H9 (cell line): Measurements from ENCODE around the gene PERM1. TPM values are rescaled to one million over a fixed set of nuclear protein-coding genes. Genes with fewer than 3 reads are reported as not detected.

Source experiments
- DNase-seq: peaks from one replicate; pipeline ENCODE4 v3.0.0-alpha.2; 2017
- H2AFZ ChIP-seq: one replicate; pipeline ENCODE4 v1.6.1; 2013; ENCODE audit warnings: mild to moderate bottlenecking, low read length, control low read depth, moderate library complexity
- H2AK5ac ChIP-seq: 2 replicates; pipeline ENCODE4 v1.6.1; 2013; ENCODE audit warnings: low read length, control low read depth, mixed read lengths; ENCODE audit not compliant: insufficient read length
- H2BK120ac ChIP-seq: one replicate; pipeline ENCODE4 v1.6.1; 2013; ENCODE audit warnings: low read depth, mild to moderate bottlenecking, low read length, control low read depth, inconsistent platforms; ENCODE audit not compliant: poor library complexity, severe bottlenecking
- H2BK12ac ChIP-seq: 2 replicates; pipeline ENCODE4 v1.6.1; 2013; ENCODE audit warnings: low read length, control low read depth, mixed read lengths, low read depth; ENCODE audit not compliant: insufficient read length
- H2BK15ac ChIP-seq: 2 replicates; pipeline ENCODE4 v1.6.1; 2013; ENCODE audit warnings: low read depth, low read length, control low read depth
- H2BK20ac ChIP-seq: one replicate; pipeline ENCODE4 v1.6.1; 2013; ENCODE audit warnings: low read depth, mild to moderate bottlenecking, low read length, control low read depth, inconsistent platforms; ENCODE audit not compliant: poor library complexity, severe bottlenecking
- H2BK5ac ChIP-seq: 2 replicates; pipeline ENCODE4 v1.6.1; 2013; ENCODE audit warnings: low read length, control low read depth, mixed read lengths; ENCODE audit not compliant: insufficient read length
- H3K14ac ChIP-seq: 2 replicates; pipeline ENCODE4 v1.6.1; 2013; ENCODE audit warnings: low read length, control low read depth; ENCODE audit not compliant: insufficient read depth
- H3K18ac ChIP-seq: 2 replicates; pipeline ENCODE4 v1.6.1; 2013; ENCODE audit warnings: low read depth, mild to moderate bottlenecking, mixed read lengths, low read length, control low read depth; ENCODE audit not compliant: insufficient read length
- H3K23ac ChIP-seq: 2 replicates; pipeline ENCODE4 v1.6.1; 2013; ENCODE audit warnings: low read length, control low read depth, mixed read lengths, low read depth; ENCODE audit not compliant: insufficient read length
- H3K23me2 ChIP-seq: 2 replicates; pipeline ENCODE4 v1.6.1; 2013; ENCODE audit warnings: low read depth, mild to moderate bottlenecking, mixed read lengths, low read length, control low read depth; ENCODE audit not compliant: insufficient read length, poor library complexity, severe bottlenecking
- H3K27ac ChIP-seq: 2 replicates; pipeline ENCODE4 v1.5.1; 2013; ENCODE audit warnings: low read length, control low read depth, mixed read lengths, low read depth; ENCODE audit not compliant: insufficient read length
- H3K27me3 ChIP-seq: 2 replicates; pipeline ENCODE4 v1.6.1; 2013; ENCODE audit warnings: low read length, control low read depth, inconsistent platforms; ENCODE audit not compliant: insufficient read depth
- H3K4ac ChIP-seq: 2 replicates; pipeline ENCODE4 v1.6.1; 2013; ENCODE audit warnings: low read depth, mild to moderate bottlenecking, control low read depth, inconsistent platforms, low read length, moderate library complexity
- H3K4me1 ChIP-seq: 2 replicates; pipeline ENCODE4 v1.6.1; 2013; ENCODE audit warnings: low read length, control low read depth, inconsistent platforms; ENCODE audit not compliant: insufficient read depth
- H3K4me2 ChIP-seq: 2 replicates; pipeline ENCODE4 v1.6.1; 2013; ENCODE audit warnings: low read length, control low read depth, mixed read lengths; ENCODE audit not compliant: insufficient read length, insufficient read depth
- H3K56ac ChIP-seq: 2 replicates; pipeline ENCODE4 v1.6.1; 2013; ENCODE audit warnings: low read depth, mild to moderate bottlenecking, mixed read lengths, low read length, control low read depth; ENCODE audit not compliant: insufficient read length
- H3K79me1 ChIP-seq: 2 replicates; pipeline ENCODE4 v1.6.1; 2013; ENCODE audit warnings: low read depth, mild to moderate bottlenecking, moderate library complexity, low read length, control low read depth, inconsistent platforms; ENCODE audit not compliant: insufficient read depth, poor library complexity, severe bottlenecking
- H3K79me2 ChIP-seq: 2 replicates; pipeline ENCODE4 v1.6.1; 2013; ENCODE audit warnings: low read length, control low read depth, inconsistent platforms; ENCODE audit not compliant: insufficient read depth
- H3K9ac ChIP-seq: 2 replicates; pipeline ENCODE4 v1.6.1; 2013; ENCODE audit warnings: low read length, control low read depth, mixed read lengths; ENCODE audit not compliant: insufficient read length; ENCODE audit errors: extremely low read depth
- H3K9me3 ChIP-seq: one replicate; pipeline ENCODE4 v1.6.1; 2013; ENCODE audit warnings: low read depth, low read length, inconsistent platforms; ENCODE audit not compliant: control insufficient read depth
- H3T11ph ChIP-seq: one replicate; pipeline ENCODE4 v1.6.1; 2013; ENCODE audit warnings: mild to moderate bottlenecking, low read length, control low read depth, inconsistent platforms
- H4K20me1 ChIP-seq: one replicate; pipeline ENCODE4 v1.6.1; 2013; ENCODE audit not compliant: control insufficient read depth, insufficient read length, insufficient read depth
- H4K5ac ChIP-seq: 2 replicates; pipeline ENCODE4 v1.6.1; 2013; ENCODE audit warnings: low read depth, mild to moderate bottlenecking, mixed read lengths, low read length, control low read depth; ENCODE audit not compliant: insufficient read length
- H4K8ac ChIP-seq: replicated peaks from 2 replicates; pipeline ENCODE4 v1.6.1; 2013; ENCODE audit warnings: low read length, control low read depth, mixed read lengths, low read depth; ENCODE audit not compliant: insufficient read length
- H4K91ac ChIP-seq: 2 replicates; pipeline ENCODE4 v1.6.1; 2013; ENCODE audit warnings: low read depth, mild to moderate bottlenecking, moderate library complexity, mixed read lengths, low read length, control low read depth; ENCODE audit not compliant: insufficient read length
- H3K27ac Mint-ChIP-seq, 3 experiments: 2 replicates in 2 of 3; 3 replicates in 1 of 3; pipeline ENCODE4 v1.8.0; 2020 to 2021; ENCODE audit warnings: mixed read lengths in 3 of 3, mild to moderate bottlenecking in 1 of 3, moderate library complexity in 1 of 3
- H3K27me3 Mint-ChIP-seq: 2 replicates; pipeline ENCODE4 v1.8.0; 2021; ENCODE audit warnings: low read depth, mild to moderate bottlenecking, moderate library complexity, mixed read lengths
- H3K36me3 Mint-ChIP-seq, 3 experiments: 2 replicates in 2 of 3; 3 replicates in 1 of 3; pipeline ENCODE4 v1.8.0; 2020 to 2021; ENCODE audit warnings: low read depth in 3 of 3, mixed read lengths in 3 of 3; ENCODE audit not compliant: insufficient read depth in 1 of 3
- H3K4me1 Mint-ChIP-seq, 2 experiments: 2 replicates each; pipeline ENCODE4 v1.8.0; 2020; ENCODE audit warnings: mixed read lengths in 2 of 2
- H3K4me3 Mint-ChIP-seq, 2 experiments: 2 replicates in 1 of 2; 3 replicates in 1 of 2; pipeline ENCODE4 v1.8.0; 2020 to 2021; ENCODE audit warnings: mild to moderate bottlenecking in 2 of 2, mixed read lengths in 2 of 2, moderate library complexity in 1 of 2
- H3K9me3 Mint-ChIP-seq, 2 experiments: 2 replicates in 1 of 2; 3 replicates in 1 of 2; pipeline ENCODE4 v1.8.0; 2020; ENCODE audit warnings: mild to moderate bottlenecking in 2 of 2, mixed read lengths in 2 of 2, moderate library complexity in 1 of 2
- CTCF ChIP-seq: fragments of 200-600 bp; sonication (generic); conservative IDR thresholded peaks from 3 replicates; pipeline ENCODE4 v1.8.0; 2021; ENCODE audit warnings: antibody characterized with exemption, mild to moderate bottlenecking
- WGBS: extraction: QIAGEN DNeasy Blood & Tissue Kit; methylation state at CpG from one replicate; pipeline ENCODE4 v1.1.7; 2013; ENCODE audit warnings: missing lambda C conversion rate, low lambda C conversion rate, mixed read lengths; ENCODE audit not compliant: insufficient read length; ENCODE audit errors: extremely low coverage; 5-methylcytosine and 5-hydroxymethylcytosine counted together
- total RNA-seq: library from RNA; stranded (reverse); gene quantifications from 2 replicates; pipeline ENCODE4 v1.2.1, GENCODE V29; 2021

Gene PERM1
- total RNA-seq, 1 experiment from 2014 or later = not detected

- H2BK15ac ChIP-seq = no peak overlapping the region
- no CpG with 5 or more reads among the region's 28 CpGs for WGBS
- H3K18ac ChIP-seq = no peak overlapping the region
- H3K4ac ChIP-seq = no peak overlapping the region
- H4K20me1 ChIP-seq = no peaks in the 10 kb centered on the region
- Mint-ChIP-seq H3K9me3 (peaks cover 6 to 9% of the 10 kb centered on the region in 2 experiments), H3K27ac (peak overlapping the region in 1 of 3 experiments; percentile 89; a peak in 1 of 7 replicates), H3K4me1 (peaks cover 5 to 11% of the 10 kb centered on the region in 2 experiments; a peak in 3 of 4 replicates), H3K36me3 (peaks cover 0 to 6% (median 4%) of the 10 kb centered on the region in 3 experiments; a peak in 4 of 7 replicates), H3K4me3 (no peak overlapping the region), H3K27me3 (peaks cover 53% of the 10 kb centered on the region)
- no peak overlapping the region for H2BK120ac ChIP-seq
- no peak overlapping the region for H3K23ac ChIP-seq
- H3T11ph ChIP-seq = no peak overlapping the region
- no peaks in the 10 kb centered on the region for H3K9me3 ChIP-seq
- H3K4me1 ChIP-seq = no peaks in the 10 kb centered on the region
- no peaks in the 10 kb centered on the region for H3K79me2 ChIP-seq
- no peak overlapping the region for H4K8ac ChIP-seq
- DNase-seq = no peak
- no peak overlapping the region for H2BK12ac ChIP-seq
- no peak overlapping the region for H3K4me2 ChIP-seq
- H2BK5ac ChIP-seq = no peak overlapping the region
- TF ChIP-seq CTCF = no peak
- H3K9ac ChIP-seq = no peak overlapping the region
- H3K14ac ChIP-seq = no peak overlapping the region; the same call in 1 of the 2 replicates
- H2AFZ ChIP-seq = no peak overlapping the region
- H2AK5ac ChIP-seq = no peak overlapping the region
- H3K27me3 ChIP-seq = peaks cover 9% of the 10 kb centered on the region; the same call in 1 of the 2 replicates
- no peaks in the 10 kb centered on the region for H3K23me2 ChIP-seq
- H3K79me1 ChIP-seq = no peaks in the 10 kb centered on the region
- no peak overlapping the region for H3K27ac ChIP-seq
- H4K91ac ChIP-seq = no peak overlapping the region
- H4K5ac ChIP-seq = no peak overlapping the region
- no peak overlapping the region for H2BK20ac ChIP-seq
- no peak overlapping the region for H3K56ac ChIP-seq
These were observed 8.2 kb downstream of the PERM1 start for GRCh38 chr1:973459-974292.
